Measurements from ENCODE around the gene FREM3.

The FREM3 gene

DNA sequence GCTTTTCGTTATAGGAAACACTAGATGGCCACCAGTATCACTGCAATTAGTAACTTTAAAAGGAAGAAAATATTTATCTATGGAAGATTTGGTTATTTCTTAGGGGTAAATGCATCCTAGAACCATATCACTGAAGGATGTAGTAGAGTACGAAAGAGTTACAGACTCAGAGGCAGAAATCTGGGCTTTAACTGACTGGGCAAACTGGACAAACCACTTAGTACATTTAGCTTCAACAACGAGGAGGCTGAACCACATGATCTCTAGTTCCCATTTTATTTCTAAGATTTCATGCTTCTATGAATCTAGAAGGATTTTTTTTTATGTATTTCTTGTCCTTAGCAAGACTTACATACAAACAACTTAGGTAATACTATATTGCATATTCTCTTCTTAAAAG, 94.0 kb downstream of the FREM3 start:
- Histone ChIP-seq H3K27me3 (no peaks in the 10 kb centered on the region), H3K4me1 (no peaks in the 10 kb centered on the region), H3K36me3 (no peaks in the 10 kb centered on the region), H3K9me3 (no peaks in the 10 kb centered on the region), H3K4me3 (ENCODE audit: low read depth, low read length) (no peak overlapping the region)
- no peak for DNase-seq
- TF ChIP-seq CTCF (IDR thresholded peaks at IDR 0.05; ENCODE audit: low read depth, low read length) = no peak

DNA sequence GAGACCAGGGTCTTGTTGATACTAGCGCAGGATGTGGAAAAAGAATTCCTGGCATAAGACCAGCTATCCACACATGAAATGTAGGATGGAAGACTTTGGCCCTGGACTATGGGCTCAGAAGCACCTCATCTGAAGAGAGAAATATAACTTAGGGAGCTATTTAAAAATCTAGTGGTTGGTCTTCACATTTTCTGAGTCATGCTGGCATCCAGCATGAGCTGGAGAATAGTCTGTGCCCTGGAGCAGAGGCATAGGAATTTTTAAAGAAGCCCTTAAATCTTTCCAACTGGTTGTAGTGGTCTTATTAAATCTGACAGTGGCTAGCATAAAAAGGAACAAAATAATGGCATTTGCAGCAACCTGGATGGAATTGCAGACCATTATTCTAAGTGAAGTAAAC, 100.6 kb downstream of the FREM3 start:
- Histone ChIP-seq H3K9me3 (no peaks in the 10 kb centered on the region), H3K4me1 (no peaks in the 10 kb centered on the region), H3K27me3 (no peaks in the 10 kb centered on the region), H3K36me3 (no peaks in the 10 kb centered on the region), H3K4me3 (ENCODE audit: low read depth, low read length) (no peak overlapping the region)
- no peak for TF ChIP-seq CTCF (IDR thresholded peaks at IDR 0.05; ENCODE audit: low read depth, low read length)
- no peak for DNase-seq

DNA sequence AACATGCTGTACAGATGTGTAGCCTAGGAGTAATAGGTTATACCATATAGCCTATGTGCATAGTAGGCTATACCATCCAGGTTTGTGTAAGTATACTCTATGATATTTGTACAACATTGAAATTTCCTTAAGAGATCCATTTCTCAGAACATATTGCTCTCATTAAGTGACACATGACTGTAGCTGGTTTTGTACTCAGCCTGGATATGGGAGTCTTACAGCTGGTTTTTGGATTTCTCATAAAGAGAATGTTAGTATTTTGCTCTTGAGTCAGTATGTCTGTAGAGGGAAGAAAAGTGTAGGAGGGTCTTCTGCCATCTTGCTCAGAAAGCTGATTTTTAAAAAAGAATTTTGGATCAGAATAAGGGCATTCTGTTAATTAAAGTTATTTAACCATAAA, 101.7 kb downstream of the FREM3 start:
- H3K36me3 ChIP-seq = no peaks in the 10 kb centered on the region
- TF ChIP-seq CTCF (IDR thresholded peaks at IDR 0.05; ENCODE audit: low read depth, low read length) = no peak
- DNase-seq = no peak
- no peaks in the 10 kb centered on the region for H3K4me1 ChIP-seq
- no peaks in the 10 kb centered on the region for H3K9me3 ChIP-seq
- no peaks in the 10 kb centered on the region for H3K27me3 ChIP-seq
- H3K4me3 ChIP-seq (ENCODE audit: low read depth, low read length) = no peak overlapping the region

DNA sequence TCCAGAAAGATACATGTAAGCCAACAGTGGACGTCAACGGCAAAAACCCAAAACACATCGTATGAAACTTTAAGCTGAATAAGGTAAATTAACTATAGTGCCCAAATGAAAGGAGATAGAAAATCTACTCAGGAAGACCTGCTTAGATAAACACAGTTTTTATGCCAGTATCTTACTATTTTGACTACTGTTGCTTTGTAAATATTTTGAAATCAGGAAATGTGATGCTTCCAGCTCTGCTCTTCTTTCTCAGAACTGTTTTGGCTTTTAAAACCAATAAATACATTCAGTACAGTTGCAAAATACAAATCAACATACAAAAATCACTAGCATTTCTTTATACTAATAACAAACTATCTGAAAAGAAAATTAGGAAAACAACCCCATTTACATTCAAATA, 103.2 kb downstream of the FREM3 start:
- no peak for DNase-seq
- TF ChIP-seq CTCF (IDR thresholded peaks at IDR 0.05; ENCODE audit: low read depth, low read length) = no peak
- H3K36me3 ChIP-seq = no peaks in the 10 kb centered on the region
- no peaks in the 10 kb centered on the region for H3K27me3 ChIP-seq
- no peak overlapping the region for H3K4me3 ChIP-seq (ENCODE audit: low read depth, low read length)
- no peaks in the 10 kb centered on the region for H3K4me1 ChIP-seq
- H3K9me3 ChIP-seq = no peaks in the 10 kb centered on the region

GRCh38 chr4:143587703-143588102, 112.8 kb downstream of the FREM3 start:
- Histone ChIP-seq H3K4me1 (no peaks in the 10 kb centered on the region), H3K9me3 (no peaks in the 10 kb centered on the region), H3K36me3 (no peaks in the 10 kb centered on the region), H3K27me3 (no peaks in the 10 kb centered on the region), H3K4me3 (ENCODE audit: low read depth, low read length) (no peak overlapping the region)
- no peak for DNase-seq
- TF ChIP-seq CTCF (IDR thresholded peaks at IDR 0.05; ENCODE audit: low read depth, low read length) = no peak

- no peak for TF ChIP-seq CTCF (IDR thresholded peaks at IDR 0.05; ENCODE audit: low read depth, low read length)
- no peaks in the 10 kb centered on the region for H3K27me3 ChIP-seq
- no peak for DNase-seq
- H3K9me3 ChIP-seq = no peaks in the 10 kb centered on the region
- no peaks in the 10 kb centered on the region for H3K36me3 ChIP-seq
- no peak overlapping the region for H3K4me3 ChIP-seq (ENCODE audit: low read depth, low read length)
- H3K4me1 ChIP-seq = no peaks in the 10 kb centered on the region
These were observed 114.4 kb downstream of the FREM3 start for GRCh38 chr4:143586080-143586479.

Measured in BE2C (cell line).